ENCODE data around the gene MEAF6. TPM values are rescaled to one million over a fixed set of nuclear protein-coding genes. Genes with fewer than 3 reads are reported as not detected.

Gene MEAF6
- total RNA-seq, 1 donor from 2014 or later = 54.5 TPM

GRCh38 chr1:37473431-37474045 lies 41.0 kb downstream of the MEAF6 start:
- intact Hi-C loops (cut with DNase I) = no loop called here
- peak overlapping the region; percentile 98 for H3K27ac ChIP-seq
- H3K4me3 ChIP-seq = peak overlapping the region; percentile 84 to 87
- H3K36me3 ChIP-seq = no peaks in the 10 kb centered on the region
- peaks cover 70% of the 10 kb centered on the region for H3K4me1 ChIP-seq
- DNase-seq (ENCODE audit: extremely low spot score in 2 of 2) = no peak
- TF ChIP-seq POLR2A (IDR thresholded peaks at IDR 0.05) (no peak), POLR2AphosphoS5 (IDR thresholded peaks at IDR 0.05; ENCODE audit: insufficient read depth in 1 of 2, low read depth in 1 of 2) (no peak)
- TF ChIP-seq, protein P1, sequence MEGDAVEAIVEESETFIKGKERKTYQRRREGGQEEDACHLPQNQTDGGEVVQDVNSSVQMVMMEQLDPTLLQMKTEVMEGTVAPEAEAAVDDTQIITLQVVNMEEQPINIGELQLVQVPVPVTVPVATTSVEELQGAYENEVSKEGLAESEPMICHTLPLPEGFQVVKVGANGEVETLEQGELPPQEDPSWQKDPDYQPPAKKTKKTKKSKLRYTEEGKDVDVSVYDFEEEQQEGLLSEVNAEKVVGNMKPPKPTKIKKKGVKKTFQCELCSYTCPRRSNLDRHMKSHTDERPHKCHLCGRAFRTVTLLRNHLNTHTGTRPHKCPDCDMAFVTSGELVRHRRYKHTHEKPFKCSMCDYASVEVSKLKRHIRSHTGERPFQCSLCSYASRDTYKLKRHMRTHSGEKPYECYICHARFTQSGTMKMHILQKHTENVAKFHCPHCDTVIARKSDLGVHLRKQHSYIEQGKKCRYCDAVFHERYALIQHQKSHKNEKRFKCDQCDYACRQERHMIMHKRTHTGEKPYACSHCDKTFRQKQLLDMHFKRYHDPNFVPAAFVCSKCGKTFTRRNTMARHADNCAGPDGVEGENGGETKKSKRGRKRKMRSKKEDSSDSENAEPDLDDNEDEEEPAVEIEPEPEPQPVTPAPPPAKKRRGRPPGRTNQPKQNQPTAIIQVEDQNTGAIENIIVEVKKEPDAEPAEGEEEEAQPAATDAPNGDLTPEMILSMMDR (IDR thresholded peaks at IDR 0.05) = no peak
- H3K9me3 ChIP-seq = no peaks in the 10 kb centered on the region
- no peaks in the 10 kb centered on the region for H3K27me3 ChIP-seq

GRCh38 chr1:37472994-37473393 lies 41.6 kb downstream of the MEAF6 start:
- Histone ChIP-seq H3K36me3 (no peaks in the 10 kb centered on the region), H3K4me3 (peak overlapping the region in 1 of 2 donors; percentile 84), H3K9me3 (no peaks in the 10 kb centered on the region), H3K4me1 (peaks cover 65% of the 10 kb centered on the region), H3K27ac (peak overlapping the region; percentile 98), H3K27me3 (no peaks in the 10 kb centered on the region)
- DNase-seq (ENCODE audit: extremely low spot score in 2 of 2) = no peak
- intact Hi-C loops (cut with DNase I) = no loop called here
- TF ChIP-seq, protein P1 (IDR thresholded peaks at IDR 0.05) = no peak
- TF ChIP-seq POLR2A (IDR thresholded peaks at IDR 0.05) (no peak), POLR2AphosphoS5 (IDR thresholded peaks at IDR 0.05; ENCODE audit: insufficient read depth in 1 of 2, low read depth in 1 of 2) (no peak)

- TF ChIP-seq, protein P1 (IDR thresholded peaks at IDR 0.05) = no peak
- no peak for TF ChIP-seq POLR2A (IDR thresholded peaks at IDR 0.05)
- no peak for TF ChIP-seq POLR2AphosphoS5 (IDR thresholded peaks at IDR 0.05; ENCODE audit: insufficient read depth in 1 of 2, low read depth in 1 of 2)
- Histone ChIP-seq H3K4me1 (peaks cover 58% of the 10 kb centered on the region), H3K27ac (peak overlapping the region; percentile 98), H3K36me3 (no peaks in the 10 kb centered on the region), H3K9me3 (no peaks in the 10 kb centered on the region), H3K4me3 (no peak overlapping the region), H3K27me3 (no peaks in the 10 kb centered on the region)
- no peak for DNase-seq (ENCODE audit: extremely low spot score in 2 of 2)
- intact Hi-C loops (cut with DNase I) = no loop called here
Measured at GRCh38 chr1:37472281-37472680, 42.3 kb downstream of the MEAF6 start.

- Histone ChIP-seq H3K4me3 (peak overlapping the region; percentile 3 to 36), H3K36me3 (no peaks in the 10 kb centered on the region), H3K27ac (peak overlapping the region; percentile 98), H3K9me3 (no peaks in the 10 kb centered on the region), H3K27me3 (no peaks in the 10 kb centered on the region), H3K4me1 (peaks cover 51% of the 10 kb centered on the region)
- peak; percentile 62 to 74 for TF ChIP-seq POLR2AphosphoS5 (IDR thresholded peaks at IDR 0.05; ENCODE audit: insufficient read depth in 1 of 2, low read depth in 1 of 2)
- no peak for TF ChIP-seq POLR2A (IDR thresholded peaks at IDR 0.05)
- TF ChIP-seq, protein P1 (IDR thresholded peaks at IDR 0.05) = no peak
- DNase-seq (ENCODE audit: extremely low spot score in 2 of 2) = peak in 1 of 2 donors; percentile 94
- intact Hi-C loops (cut with DNase I) = no loop called here
Measured at GRCh38 chr1:37471345-37472231, 43.0 kb downstream of the MEAF6 start.

All from vagina (tissue), 2 donors.